ENCODE measurements around the gene ZNF646.

Gene ZNF646

DNA sequence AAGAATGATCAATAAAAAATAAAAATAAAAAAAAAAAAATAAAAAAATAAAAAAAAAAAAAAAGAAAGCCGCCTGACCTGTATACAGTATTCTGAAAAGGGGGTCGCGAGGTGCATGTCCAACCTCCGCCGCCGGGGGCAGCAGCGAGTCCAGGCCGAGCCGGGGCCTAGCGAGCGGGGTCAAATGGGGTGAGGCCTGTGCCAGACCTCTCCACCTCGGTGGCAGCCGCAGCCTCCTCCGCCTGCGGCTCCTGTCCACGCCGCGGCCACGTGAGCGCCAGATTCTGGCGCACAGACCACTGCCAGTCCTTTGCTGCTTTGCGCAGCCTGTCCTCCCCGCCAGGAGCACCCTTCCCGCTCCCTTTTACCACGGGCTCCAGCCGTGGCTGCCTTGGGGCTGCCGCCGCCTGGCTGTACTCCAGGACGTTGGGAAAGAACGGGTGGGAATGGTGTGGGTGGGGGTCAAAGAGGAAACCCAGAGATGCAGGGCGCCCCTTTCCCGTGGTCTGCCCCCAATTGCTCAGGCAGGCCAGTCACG is 31.5 kb downstream of the ZNF646 start:
- Histone ChIP-seq H3K9ac (ENCODE audit: low read length) (no peak overlapping the region), H3K9me2 (replicated peaks; ENCODE audit: insufficient read depth, low read length) (no peaks in the 10 kb centered on the region), H3K4me2 (ENCODE audit: low read depth, low read length) (peak overlapping the region; percentile 44), H3K4me1 (ENCODE audit: low read length) (0 out of 2 replicates have a peak, but pooled peaks cover 11% of the 10 kb centered on the region), H2AFZ (ENCODE audit: low read length) (peak overlapping the region; percentile 76), H4K20me1 (ENCODE audit: insufficient read depth, low read length) (no peaks in the 10 kb centered on the region), H3K4me3 (ENCODE audit: low read length) (no peak overlapping the region), H3K27me3 (replicated peaks; ENCODE audit: insufficient read depth, low read length) (peaks cover 6% of the 10 kb centered on the region), H3K79me2 (ENCODE audit: low read length) (peaks cover 19% of the 10 kb centered on the region), H3K9me3 (replicated peaks; ENCODE audit: insufficient read depth, low read length) (no peaks in the 10 kb centered on the region), H3K27ac (ENCODE audit: low read length) (no peak overlapping the region), H3F3A (ENCODE audit: insufficient read depth, low read length) (peaks cover 17% of the 10 kb centered on the region), H3K36me3 (replicated peaks; ENCODE audit: insufficient read depth, low read length) (no peaks in the 10 kb centered on the region)
- DNase-seq, result peak; percentile 67
- no peak for TF ChIP-seq EZH2phosphoT487 (IDR thresholded peaks at IDR 0.05; ENCODE audit: low read length)
- TF ChIP-seq EZH2 (optimal IDR thresholded peaks at IDR 0.05; ENCODE audit: low read depth, low read length), result no peak
- TF ChIP-seq, protein P1, sequence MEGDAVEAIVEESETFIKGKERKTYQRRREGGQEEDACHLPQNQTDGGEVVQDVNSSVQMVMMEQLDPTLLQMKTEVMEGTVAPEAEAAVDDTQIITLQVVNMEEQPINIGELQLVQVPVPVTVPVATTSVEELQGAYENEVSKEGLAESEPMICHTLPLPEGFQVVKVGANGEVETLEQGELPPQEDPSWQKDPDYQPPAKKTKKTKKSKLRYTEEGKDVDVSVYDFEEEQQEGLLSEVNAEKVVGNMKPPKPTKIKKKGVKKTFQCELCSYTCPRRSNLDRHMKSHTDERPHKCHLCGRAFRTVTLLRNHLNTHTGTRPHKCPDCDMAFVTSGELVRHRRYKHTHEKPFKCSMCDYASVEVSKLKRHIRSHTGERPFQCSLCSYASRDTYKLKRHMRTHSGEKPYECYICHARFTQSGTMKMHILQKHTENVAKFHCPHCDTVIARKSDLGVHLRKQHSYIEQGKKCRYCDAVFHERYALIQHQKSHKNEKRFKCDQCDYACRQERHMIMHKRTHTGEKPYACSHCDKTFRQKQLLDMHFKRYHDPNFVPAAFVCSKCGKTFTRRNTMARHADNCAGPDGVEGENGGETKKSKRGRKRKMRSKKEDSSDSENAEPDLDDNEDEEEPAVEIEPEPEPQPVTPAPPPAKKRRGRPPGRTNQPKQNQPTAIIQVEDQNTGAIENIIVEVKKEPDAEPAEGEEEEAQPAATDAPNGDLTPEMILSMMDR (IDR thresholded peaks at IDR 0.05; ENCODE audit: low read length), result peak; percentile 62

DNA sequence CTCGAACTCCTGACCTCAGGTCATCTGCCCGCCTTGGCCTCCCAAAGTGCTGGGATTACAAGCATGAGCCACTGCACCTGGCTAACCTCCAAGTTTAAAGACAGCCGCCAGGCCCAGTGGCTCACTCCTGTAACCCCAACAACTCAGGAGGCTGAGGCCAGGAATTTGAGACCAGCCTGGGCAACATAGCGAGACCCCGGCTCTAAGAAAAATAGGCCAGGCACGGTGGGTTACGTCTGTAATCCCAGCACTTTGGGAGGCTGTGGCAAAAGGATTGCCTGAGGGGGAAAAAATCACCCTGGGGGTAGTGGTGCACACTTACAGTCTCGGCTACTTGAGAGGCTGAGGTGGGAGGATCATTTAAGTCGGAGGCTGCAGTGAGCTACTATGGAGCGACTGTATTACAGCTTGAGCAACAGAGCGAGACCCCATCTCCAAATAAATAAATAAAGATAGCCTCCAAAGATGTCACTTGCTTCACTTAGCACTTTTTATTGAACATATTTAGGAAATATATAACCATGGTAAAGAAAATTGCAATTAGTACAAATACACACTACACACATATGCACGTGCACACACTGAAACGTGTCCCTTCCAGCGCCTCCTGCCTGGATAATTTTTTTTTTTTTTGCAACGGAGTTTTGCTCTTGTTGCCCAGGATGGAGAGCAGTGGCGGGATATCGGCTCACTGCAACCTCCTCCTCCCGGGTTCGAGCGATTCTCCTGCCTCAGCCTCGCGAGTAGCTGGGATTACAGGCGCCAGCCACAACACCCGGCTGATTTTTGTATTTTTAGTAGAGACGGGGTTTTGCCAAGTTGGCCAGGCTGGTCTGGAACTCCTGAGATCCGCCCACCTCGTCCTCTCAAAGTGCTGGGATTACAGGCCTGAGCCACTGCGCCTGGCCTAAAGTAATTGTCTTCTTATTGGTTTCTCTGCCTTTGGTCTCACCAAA is 32.6 kb downstream of the ZNF646 start:
- Histone ChIP-seq H3K4me3 (ENCODE audit: low read length) (0 out of 2 replicates have a peak overlapping the region, but pooled peaks have one; percentile 10), H3K79me2 (ENCODE audit: low read length) (peaks cover 19% of the 10 kb centered on the region), H3K27ac (ENCODE audit: low read length) (peak overlapping the region; percentile 76; the same call in 1 of the 2 replicates), H2AFZ (ENCODE audit: low read length) (0 out of 2 replicates have a peak overlapping the region, but pooled peaks have one; percentile 84), H3K4me2 (ENCODE audit: low read depth, low read length) (peak overlapping the region; percentile 97; the same call in 1 of the 2 replicates), H3K27me3 (replicated peaks; ENCODE audit: insufficient read depth, low read length) (no peaks in the 10 kb centered on the region), H3K9me3 (replicated peaks; ENCODE audit: insufficient read depth, low read length) (no peaks in the 10 kb centered on the region), H3K4me1 (ENCODE audit: low read length) (0 out of 2 replicates have a peak, but pooled peaks cover 11% of the 10 kb centered on the region), H3K36me3 (replicated peaks; ENCODE audit: insufficient read depth, low read length) (no peaks in the 10 kb centered on the region), H3K9ac (ENCODE audit: low read length) (no peak overlapping the region), H3F3A (ENCODE audit: insufficient read depth, low read length) (peaks cover 17% of the 10 kb centered on the region), H3K9me2 (replicated peaks; ENCODE audit: insufficient read depth, low read length) (no peaks in the 10 kb centered on the region), H4K20me1 (ENCODE audit: insufficient read depth, low read length) (no peaks in the 10 kb centered on the region)
- DNase-seq, result no peak
- TF ChIP-seq, protein P1 (IDR thresholded peaks at IDR 0.05; ENCODE audit: low read length), result no peak
- no peak for TF ChIP-seq EZH2phosphoT487 (IDR thresholded peaks at IDR 0.05; ENCODE audit: low read length)
- TF ChIP-seq EZH2 (optimal IDR thresholded peaks at IDR 0.05; ENCODE audit: low read depth, low read length), result no peak

DNA sequence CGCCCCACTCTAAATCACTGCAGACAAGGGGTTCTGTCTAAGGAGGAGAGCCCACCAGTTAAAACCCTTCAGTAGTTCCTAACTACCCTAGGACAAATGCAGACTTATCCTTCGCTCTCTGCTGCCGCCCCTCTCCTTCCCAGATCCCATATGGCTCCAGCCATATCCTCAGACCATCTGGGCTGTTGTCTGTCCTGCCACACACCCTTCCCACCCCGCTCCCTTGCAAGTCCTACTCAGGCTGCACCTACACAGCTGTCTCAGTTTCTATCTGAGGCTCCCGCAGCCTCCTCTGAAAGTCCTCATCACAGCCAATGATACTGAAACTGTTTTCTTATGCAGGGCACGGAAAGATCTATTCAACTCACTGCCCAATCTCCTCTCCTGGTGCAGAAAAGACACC is 33.2 kb downstream of the ZNF646 start:
- peak; percentile 76 for DNase-seq
- H3K79me2 ChIP-seq (ENCODE audit: low read length), result peaks cover 19% of the 10 kb centered on the region
- H3F3A ChIP-seq (ENCODE audit: insufficient read depth, low read length), result peaks cover 17% of the 10 kb centered on the region
- no peaks in the 10 kb centered on the region for H3K9me3 ChIP-seq (replicated peaks; ENCODE audit: insufficient read depth, low read length)
- TF ChIP-seq, protein P1 (IDR thresholded peaks at IDR 0.05; ENCODE audit: low read length), result no peak
- TF ChIP-seq EZH2phosphoT487 (IDR thresholded peaks at IDR 0.05; ENCODE audit: low read length), result no peak
- TF ChIP-seq EZH2 (optimal IDR thresholded peaks at IDR 0.05; ENCODE audit: low read depth, low read length), result no peak
- no peaks in the 10 kb centered on the region for H4K20me1 ChIP-seq (ENCODE audit: insufficient read depth, low read length)
- peak overlapping the region; percentile 98; the same call in 1 of the 2 replicates for H3K4me3 ChIP-seq (ENCODE audit: low read length)
- no peaks in the 10 kb centered on the region for H3K36me3 ChIP-seq (replicated peaks; ENCODE audit: insufficient read depth, low read length)
- H3K27ac ChIP-seq (ENCODE audit: low read length), result peak overlapping the region; percentile 76; the same call in 1 of the 2 replicates
- peak overlapping the region; percentile 84 for H2AFZ ChIP-seq (ENCODE audit: low read length)
- no peaks in the 10 kb centered on the region for H3K27me3 ChIP-seq (replicated peaks; ENCODE audit: insufficient read depth, low read length)
- H3K4me1 ChIP-seq (ENCODE audit: low read length), result 0 out of 2 replicates have a peak, but pooled peaks cover 11% of the 10 kb centered on the region
- H3K9me2 ChIP-seq (replicated peaks; ENCODE audit: insufficient read depth, low read length), result no peaks in the 10 kb centered on the region
- no peak overlapping the region; the same call in 1 of the 2 replicates for H3K9ac ChIP-seq (ENCODE audit: low read length)
- peak overlapping the region; percentile 97 for H3K4me2 ChIP-seq (ENCODE audit: low read depth, low read length)

Measured in MM.1S (cell line).